Measurements from ENCODE around the gene TPX2.

The TPX2 gene

GRCh38 chr20:31838646-31839292 is 99.7 kb downstream of the TPX2 start:
- Histone ChIP-seq H3K4me1 (ENCODE audit: insufficient read depth, poor library complexity, severe bottlenecking) (peaks cover 43% of the 10 kb centered on the region), H3K4me3 (ENCODE audit: severe bottlenecking) (no peak overlapping the region), H3K9me3 (ENCODE audit: severe bottlenecking) (no peaks in the 10 kb centered on the region), H3K36me3 (ENCODE audit: low read depth) (no peaks in the 10 kb centered on the region), H3K27ac (ENCODE audit: poor library complexity, severe bottlenecking) (peak overlapping the region; percentile 9), H3K27me3 (ENCODE audit: insufficient read depth, poor library complexity, severe bottlenecking) (no peaks in the 10 kb centered on the region)
- no peak for ATAC-seq (ENCODE audit: low read depth)
- TF ChIP-seq CTCF (IDR thresholded peaks at IDR 0.05; ENCODE audit: poor library complexity, severe bottlenecking) = no peak
- DNase-seq (ENCODE audit: low spot score) = no peak

GRCh38 chr20:31839782-31840487 is 100.8 kb downstream of the TPX2 start:
- H3K9me3 ChIP-seq (ENCODE audit: severe bottlenecking) = no peaks in the 10 kb centered on the region
- H3K27me3 ChIP-seq (ENCODE audit: insufficient read depth, poor library complexity, severe bottlenecking) = no peaks in the 10 kb centered on the region
- TF ChIP-seq CTCF (IDR thresholded peaks at IDR 0.05; ENCODE audit: poor library complexity, severe bottlenecking) = no peak

GRCh38 chr20:31840906-31841816 is 102.1 kb downstream of the TPX2 start:
- Histone ChIP-seq H3K27ac (ENCODE audit: poor library complexity, severe bottlenecking) (peak overlapping the region; percentile 36), H3K4me3 (ENCODE audit: severe bottlenecking) (no peak overlapping the region), H3K4me1 (ENCODE audit: insufficient read depth, poor library complexity, severe bottlenecking) (peaks cover 39% of the 10 kb centered on the region), H3K27me3 (ENCODE audit: insufficient read depth, poor library complexity, severe bottlenecking) (no peaks in the 10 kb centered on the region), H3K36me3 (ENCODE audit: low read depth) (no peaks in the 10 kb centered on the region), H3K9me3 (ENCODE audit: severe bottlenecking) (no peaks in the 10 kb centered on the region)
- DNase-seq (ENCODE audit: low spot score) = peak; percentile 81
- ATAC-seq (ENCODE audit: low read depth) = no peak
- no peak for TF ChIP-seq CTCF (IDR thresholded peaks at IDR 0.05; ENCODE audit: poor library complexity, severe bottlenecking)

More at GRCh38 chr20:31839782-31840487, 100.8 kb downstream of the TPX2 start:
- H3K27ac ChIP-seq (ENCODE audit: poor library complexity, severe bottlenecking) = no peak overlapping the region
- ATAC-seq (ENCODE audit: low read depth) (no peak), DNase-seq (ENCODE audit: low spot score) (no peak)
- H3K4me3 ChIP-seq (ENCODE audit: severe bottlenecking) = no peak overlapping the region
- peaks cover 43% of the 10 kb centered on the region for H3K4me1 ChIP-seq (ENCODE audit: insufficient read depth, poor library complexity, severe bottlenecking)
- no peaks in the 10 kb centered on the region for H3K36me3 ChIP-seq (ENCODE audit: low read depth)

- peak; percentile 96 for DNase-seq (ENCODE audit: low spot score)
These were observed 102.8 kb downstream of the TPX2 start for GRCh38 chr20:31841928-31842327.

More at GRCh38 chr20:31841928-31842327, 102.8 kb downstream of the TPX2 start:
- Histone ChIP-seq H3K27ac (ENCODE audit: poor library complexity, severe bottlenecking) (peak overlapping the region; percentile 36), H3K36me3 (ENCODE audit: low read depth) (no peaks in the 10 kb centered on the region), H3K27me3 (ENCODE audit: insufficient read depth, poor library complexity, severe bottlenecking) (no peaks in the 10 kb centered on the region), H3K4me1 (ENCODE audit: insufficient read depth, poor library complexity, severe bottlenecking) (peaks cover 31% of the 10 kb centered on the region), H3K4me3 (ENCODE audit: severe bottlenecking) (no peak overlapping the region), H3K9me3 (ENCODE audit: severe bottlenecking) (no peaks in the 10 kb centered on the region)
- no peak for TF ChIP-seq CTCF (IDR thresholded peaks at IDR 0.05; ENCODE audit: poor library complexity, severe bottlenecking)
- ATAC-seq (ENCODE audit: low read depth) = peak; percentile 75
